A549 (cell line): ENCODE results near the gene STAB2. TPM values are rescaled to one million over a fixed set of nuclear protein-coding genes. Genes with fewer than 3 reads are reported as not detected.

ENCODE experiments used
- ATAC-seq, 2 experiments: fragments of 200-7000 bp in 1 of 2; fragments of >200 bp in 1 of 2; cut with Nextera tagmentation in 1 of 2; cut with Tn5 transposase in 1 of 2; 3 replicates each; pipeline versions ENCODE4 v1.8.0 to v1.9.1; 2018 to 2020; ENCODE audit warnings: mild to moderate bottlenecking in 1 of 2, moderate library complexity in 1 of 2
- CTCF ChIA-PET: fragments of 300-600 bp; sonication (Branson Sonifier 250); formaldehyde crosslinking; extraction: SDS; loops from one replicate; lab custom pipeline; 2021; ENCODE audit warnings: antibody characterized with exemption, inconsistent platforms; lab: Yijun Ruan, JAX
- POLR2A ChIA-PET: fragments of 350-600 bp; formaldehyde crosslinking; extraction: SDS; loops from one replicate; lab custom pipeline; 2021; ENCODE audit warnings: antibody characterized with exemption, inconsistent platforms; lab: Yijun Ruan, JAX
- DNase-seq, 2 experiments: peaks; one replicate each; pipeline versions ENCODE4 v3.0.0 to v3.0.0-alpha.2; 2011 to 2016; ENCODE audit warnings: low read depth in 1 of 2, low spot score in 1 of 2
- FAIRE-seq: peaks from 2 replicates; lab custom pipeline; 2011; peaks lifted over from hg19 to GRCh38; lab: Jason Lieb, UNC
- H3K27ac ChIP-seq, 2 experiments: fragments of >200 bp; sonication (Bioruptor Twin); formaldehyde crosslinking; 3 replicates each; pipeline ENCODE4 v1.5.1; 2016 to 2017
- H3K4me1 ChIP-seq: fragments of >200 bp; sonication (Bioruptor Twin); formaldehyde crosslinking; 3 replicates; pipeline ENCODE4 v1.6.1; 2016
- H3K4me2 ChIP-seq: fragments of >200 bp; sonication (Bioruptor Twin); formaldehyde crosslinking; 3 replicates; pipeline ENCODE4 v1.6.1; 2016
- H3K4me3 ChIP-seq: fragments of >200 bp; sonication (Bioruptor Twin); formaldehyde crosslinking; 3 replicates; pipeline ENCODE4 v1.5.1; 2016
- H3K9me3 ChIP-seq: fragments of >200 bp; sonication (Bioruptor Twin); formaldehyde crosslinking; 3 replicates; pipeline ENCODE4 v1.6.1; 2016
- EHF ChIP-seq: fragments of 250-450 bp; sonication (Bioruptor Pico); IDR thresholded peaks from 2 replicates; pipeline ENCODE4 v1.5.0; 2020; ENCODE audit warnings: mild to moderate bottlenecking
- ELK1 ChIP-seq: fragments of 150-350 bp; IDR thresholded peaks from 2 replicates; pipeline ENCODE4 v1.6.1; 2014; ENCODE audit warnings: low read depth, mild to moderate bottlenecking, low read length
- ESRRA ChIP-seq: fragments of 150-350 bp; IDR thresholded peaks from 2 replicates; pipeline ENCODE4 v1.6.1; 2014; ENCODE audit warnings: mild to moderate bottlenecking, low read length, borderline replicate concordance
- FOSL2 ChIP-seq, 2 experiments: fragments of 450-650 bp in 1 of 2; fragments of >200 bp in 1 of 2; sonication (Bioruptor Twin) in 1 of 2; formaldehyde crosslinking; IDR thresholded peaks; 2 replicates each; pipeline versions ENCODE4 v1.5.0 to v1.6.1; 2016 to 2020; ENCODE audit warnings: mild to moderate bottlenecking in 1 of 2, moderate library complexity in 1 of 2
- GATA3 ChIP-seq: IDR thresholded peaks from 2 replicates; pipeline ENCODE4 v1.6.1; 2012; ENCODE audit warnings: borderline replicate concordance
- HDAC2 ChIP-seq: fragments of 200-600 bp; sonication (generic); IDR thresholded peaks from 2 replicates; pipeline ENCODE4 v1.6.1; 2016
- HOXA7 ChIP-seq: fragments of 250-450 bp; sonication (Bioruptor Pico); IDR thresholded peaks from 2 replicates; pipeline ENCODE4 v1.5.0; 2020; ENCODE audit warnings: mild to moderate bottlenecking, moderate library complexity
- HOXB5 ChIP-seq: fragments of 250-450 bp; sonication (Bioruptor Pico); IDR thresholded peaks from 2 replicates; pipeline ENCODE4 v1.5.0; 2020; ENCODE audit warnings: mild to moderate bottlenecking, moderate library complexity
- JUNB ChIP-seq: fragments of >200 bp; sonication (Bioruptor Twin); formaldehyde crosslinking; IDR thresholded peaks from 2 replicates; pipeline ENCODE4 v1.6.1; 2016
- KDM5A ChIP-seq: fragments of 200-600 bp; sonication (generic); IDR thresholded peaks from 2 replicates; pipeline ENCODE4 v1.6.1; 2016; ENCODE audit warnings: antibody characterized with exemption, mild to moderate bottlenecking
- MAFK ChIP-seq: fragments of 450-650 bp; IDR thresholded peaks from 2 replicates; pipeline ENCODE4 v1.6.1; 2014; ENCODE audit not compliant: partially characterized antibody
- MAZ ChIP-seq: fragments of 150-350 bp; IDR thresholded peaks from 2 replicates; pipeline ENCODE4 v1.6.1; 2014; ENCODE audit warnings: antibody characterized with exemption, low read depth, low read length, borderline replicate concordance
- NPAS2 ChIP-seq: fragments of 250-450 bp; sonication (Bioruptor Pico); IDR thresholded peaks from 2 replicates; pipeline ENCODE4 v1.8.0; 2022; ENCODE audit warnings: mild to moderate bottlenecking, moderate library complexity, borderline replicate concordance
- NR3C1 ChIP-seq: fragments of >200 bp; sonication (Bioruptor Twin); formaldehyde crosslinking; IDR thresholded peaks from 3 replicates; pipeline ENCODE4 v1.6.1; 2017
- POLR2A ChIP-seq: IDR thresholded peaks from 2 replicates; pipeline ENCODE4 v1.6.1; 2012; ENCODE audit warnings: mild to moderate bottlenecking, low read length
- POLR2AphosphoS2 ChIP-seq: conservative IDR thresholded peaks from 2 replicates; pipeline ENCODE4 v1.6.1; 2012; ENCODE audit warnings: low read length, improper control_type of control experiment, inconsistent platforms
- RNF2 ChIP-seq: fragments of 200-600 bp; sonication (generic); IDR thresholded peaks from 2 replicates; pipeline ENCODE4 v1.6.1; 2016; ENCODE audit warnings: low read depth, mild to moderate bottlenecking, antibody characterized with exemption, moderate library complexity, borderline replicate concordance
- SMC3 ChIP-seq: fragments of >200 bp; sonication (Bioruptor Twin); formaldehyde crosslinking; IDR thresholded peaks from 3 replicates; pipeline ENCODE4 v1.6.1; 2018; ENCODE audit warnings: inconsistent platforms
- SREBF2 ChIP-seq: fragments of 450-650 bp; IDR thresholded peaks from 2 replicates; pipeline ENCODE4 v1.6.1; 2014; ENCODE audit warnings: mild to moderate bottlenecking, moderate library complexity
- WGBS: methylation state at CpG from one replicate; pipeline ENCODE4 v1.1.6; 2017; ENCODE audit errors: missing lambda C conversion rate; 5-methylcytosine and 5-hydroxymethylcytosine counted together
- polyA plus RNA-seq, 4 experiments: library from polyadenylated mRNA; depleted of rRNA in 3 of 4; stranded (reverse); fragments of >200 nt; fragmentation: RNase III in 1 of 4; extraction: RNeasy Plus Mini Kit Qiagen cat#74134 plus additional on column Dnase treatment in 1 of 4; gene quantifications; 2 replicates in 3 of 4; 3 replicates in 1 of 4; pipeline ENCODE4 v1.2.3, GENCODE V29; 2011 to 2017
- TF ChIP-seq, protein P1 (sequence below): fragments of >200 bp; sonication (Bioruptor Twin); formaldehyde crosslinking; IDR thresholded peaks from 3 replicates; pipeline ENCODE4 v1.6.1; 2016

Gene STAB2
- polyA plus RNA-seq, 2 of the 4 experiments (the other 2 are of a cell fraction) = not detected

DNA sequence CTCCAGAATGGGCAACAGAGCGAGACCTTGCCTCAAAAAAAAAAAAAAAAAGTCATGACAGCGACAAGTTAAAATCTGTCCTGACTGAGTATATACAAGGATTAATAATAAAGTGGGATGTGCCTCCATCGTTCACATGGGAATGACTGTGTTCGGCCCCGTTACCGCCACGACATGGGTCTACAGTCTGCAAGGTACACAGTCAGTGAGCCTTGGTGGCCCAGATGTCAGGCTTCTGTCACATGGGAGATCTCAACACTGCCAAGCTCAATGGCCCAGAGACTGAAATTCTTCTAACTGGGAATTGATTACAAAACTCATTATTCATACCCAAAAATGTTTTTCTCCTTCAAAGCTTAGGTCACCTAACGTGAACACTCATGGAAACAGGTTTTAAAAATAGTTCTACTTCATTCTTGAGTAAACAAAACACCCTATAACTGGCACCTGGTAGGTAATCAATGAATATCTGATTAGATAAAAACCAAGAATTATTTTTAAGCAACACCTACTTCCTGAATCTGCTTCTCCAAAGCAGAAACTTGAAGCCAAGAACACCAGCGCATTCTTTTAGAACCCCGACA, 188.0 kb downstream of the STAB2 start:
- FAIRE-seq = no peak
- TF ChIP-seq POLR2A (no peak), HOXB5 (no peak), MAZ (no peak)
- Histone ChIP-seq H3K4me3 (no peak overlapping the region), H3K4me1 (peaks cover 8% of the 10 kb centered on the region), H3K4me2 (no peak overlapping the region), H3K9me3 (no peaks in the 10 kb centered on the region), H3K27ac (no peak overlapping the region)
- ChIA-PET POLR2A (no interaction called here), CTCF (interaction anchor here (0.7 to 7.7 kb wide), 3 partner anchors 94 to 280 kb away, joined by 3 to 80 read pairs (median 5); partner anchors contain the start of gene C12orf42)
- DNase-seq = no peak
- ATAC-seq = no peak
- 84% methylated on average over 10 of the region's 10 CpGs for WGBS

- no peak overlapping the region for H3K4me3 ChIP-seq
- POLR2A ChIA-PET = no interaction called here
- H3K27ac ChIP-seq = no peak overlapping the region
- ATAC-seq (no peak), DNase-seq (no peak), FAIRE-seq (no peak)
- H3K4me1 ChIP-seq = peaks cover 9% of the 10 kb centered on the region
- CTCF ChIA-PET = interaction anchor here (4.4 kb wide), 1 partner anchor 8 kb away, joined by 36 read pairs; no protein-coding TSS in a partner anchor
- H3K4me2 ChIP-seq = no peak overlapping the region
- 81% methylated on average over 6 of the region's 6 CpGs for WGBS
- no peak for TF ChIP-seq FOSL2 (IDR thresholded peaks at IDR 0.05)
- TF ChIP-seq FOSL2 (CRISPR knock-in tag; IDR thresholded peaks at IDR 0.05) = no peak
- TF ChIP-seq POLR2AphosphoS2 = no peak
- no peak for TF ChIP-seq HDAC2
- no peak for TF ChIP-seq MAFK
- TF ChIP-seq, protein P1, sequence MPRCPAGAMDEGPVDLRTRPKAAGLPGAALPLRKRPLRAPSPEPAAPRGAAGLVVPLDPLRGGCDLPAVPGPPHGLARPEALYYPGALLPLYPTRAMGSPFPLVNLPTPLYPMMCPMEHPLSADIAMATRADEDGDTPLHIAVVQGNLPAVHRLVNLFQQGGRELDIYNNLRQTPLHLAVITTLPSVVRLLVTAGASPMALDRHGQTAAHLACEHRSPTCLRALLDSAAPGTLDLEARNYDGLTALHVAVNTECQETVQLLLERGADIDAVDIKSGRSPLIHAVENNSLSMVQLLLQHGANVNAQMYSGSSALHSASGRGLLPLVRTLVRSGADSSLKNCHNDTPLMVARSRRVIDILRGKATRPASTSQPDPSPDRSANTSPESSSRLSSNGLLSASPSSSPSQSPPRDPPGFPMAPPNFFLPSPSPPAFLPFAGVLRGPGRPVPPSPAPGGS = no peak
- no peak for TF ChIP-seq KDM5A
- TF ChIP-seq SREBF2 = no peak
- TF ChIP-seq GATA3 = no peak
- no peak for TF ChIP-seq NR3C1
- no peaks in the 10 kb centered on the region for H3K9me3 ChIP-seq
Observed at GRCh38 chr12:103778781-103779180, 191.7 kb downstream of the STAB2 start.

DNA sequence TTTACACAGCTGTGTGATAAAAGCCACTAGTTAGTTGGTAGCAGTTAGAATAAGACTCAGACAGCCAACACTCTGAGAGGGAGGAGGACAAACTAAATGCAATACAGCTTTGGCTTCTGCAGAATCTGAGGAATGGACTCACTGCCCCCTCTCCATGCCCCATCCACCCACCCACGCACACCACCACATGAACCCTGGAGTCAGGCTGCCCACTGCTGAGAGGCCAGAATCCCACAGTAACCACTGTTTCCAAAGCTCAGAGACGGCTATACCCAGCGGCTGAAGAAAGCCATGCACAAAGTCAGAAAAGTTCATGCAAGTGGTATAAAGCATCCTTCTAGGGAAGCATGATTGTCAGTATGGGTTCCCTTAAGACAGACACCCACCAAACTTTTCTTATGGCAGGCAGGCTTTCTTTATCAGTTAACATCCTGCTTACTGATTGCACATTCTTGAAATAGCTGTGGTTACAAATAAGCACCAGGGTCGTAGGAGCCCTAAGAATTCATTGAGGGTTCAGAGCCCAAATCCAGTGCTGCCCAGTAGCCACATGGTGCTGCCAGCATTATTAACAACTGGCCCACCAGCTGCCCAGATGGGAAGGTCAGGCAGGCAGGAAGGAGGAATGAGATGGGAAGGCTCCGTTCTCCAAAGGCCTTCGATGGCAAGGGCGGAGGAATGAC, 192.5 kb downstream of the STAB2 start:
- ATAC-seq (no peak), FAIRE-seq (no peak), DNase-seq (no peak)
- 83% methylated on average over 7 of the region's 7 CpGs for WGBS
- Histone ChIP-seq H3K4me2 (no peak overlapping the region), H3K9me3 (no peaks in the 10 kb centered on the region), H3K4me3 (no peak overlapping the region), H3K27ac (peak overlapping the region; percentile 37 to 68; a peak in 3 of 6 replicates), H3K4me1 (peaks cover 9% of the 10 kb centered on the region)
- ChIA-PET CTCF (interaction anchor here (1.0 to 4.4 kb wide), 2 partner anchors 9 to 90 kb away, joined by 4 to 36 read pairs; no protein-coding TSS in a partner anchor), POLR2A (interaction anchor here (1.5 kb wide), 1 partner anchor 61 kb away, joined by 11 read pairs; the partner anchor contains the start of gene NT5DC3)
- TF ChIP-seq HDAC2 (no peak), GATA3 (no peak), EHF (no peak), JUNB (no peak), ELK1 (no peak), MAFK (no peak), RNF2 (no peak), SMC3 (no peak), NPAS2 (CRISPR knock-in tag) (no peak), HOXA7 (no peak), ESRRA (no peak)
- TF ChIP-seq, protein P1 = no peak
